Stimulated activated CD8-positive, alpha-beta memory T cell treated with anti-CD3 and anti-CD28 coated beads, Interleukin-12 subunit alpha, Interleukin-12 subunit beta, amount 100 ng/mL, for 24 hours (primary cell): ENCODE measurements around the gene SEMA5B.

Experiments
- DNase-seq: peaks from one replicate; pipeline ENCODE4 v3.0.0-alpha.2; 2020; ENCODE audit errors: extremely low read depth

SEMA5B gene

DNA sequence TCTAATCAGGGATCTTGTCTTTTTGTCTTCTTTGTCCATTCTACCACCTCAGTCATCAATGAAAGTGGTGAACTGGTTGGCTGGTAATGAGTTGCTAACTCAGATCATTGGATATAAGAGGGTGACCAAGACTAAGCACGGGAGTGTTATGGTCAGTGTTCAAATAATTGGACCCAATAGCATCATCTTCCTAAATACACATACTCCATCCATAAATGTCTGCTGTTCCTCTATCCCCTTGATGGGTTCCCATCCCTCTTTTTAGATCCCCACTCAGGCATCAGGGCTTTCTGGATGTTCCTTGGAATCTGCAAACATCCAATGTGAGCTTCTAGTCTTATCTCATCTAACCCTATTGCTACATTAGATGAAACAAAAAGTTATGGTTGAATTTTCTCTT is 3.5 kb downstream of the SEMA5B start:
- DNase-seq: no peak

DNA sequence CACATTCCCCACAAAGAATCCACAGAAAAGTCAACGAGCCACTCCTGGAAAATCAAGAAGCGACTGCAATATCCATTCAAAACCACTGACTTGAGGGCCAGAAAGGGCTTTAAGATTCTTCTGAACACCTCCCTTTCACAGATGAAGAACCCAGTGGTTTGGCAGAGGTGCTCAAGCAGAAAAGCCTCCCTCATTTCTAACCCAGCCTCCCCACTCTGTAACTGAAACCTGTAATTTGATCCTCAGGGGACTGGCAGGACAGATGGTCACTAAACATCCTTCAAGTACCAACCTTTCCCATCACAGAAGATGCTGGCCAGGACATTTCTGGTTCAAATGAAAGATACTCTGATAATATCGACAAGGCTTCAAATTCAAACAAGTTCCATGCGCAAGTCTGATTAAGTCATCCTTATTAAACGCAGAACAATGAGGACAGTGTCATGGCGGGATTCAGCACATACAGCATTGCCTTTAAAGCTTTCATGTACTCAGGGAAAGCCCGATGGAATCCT is 5.5 kb downstream of the SEMA5B start:
- no peak for DNase-seq

DNA sequence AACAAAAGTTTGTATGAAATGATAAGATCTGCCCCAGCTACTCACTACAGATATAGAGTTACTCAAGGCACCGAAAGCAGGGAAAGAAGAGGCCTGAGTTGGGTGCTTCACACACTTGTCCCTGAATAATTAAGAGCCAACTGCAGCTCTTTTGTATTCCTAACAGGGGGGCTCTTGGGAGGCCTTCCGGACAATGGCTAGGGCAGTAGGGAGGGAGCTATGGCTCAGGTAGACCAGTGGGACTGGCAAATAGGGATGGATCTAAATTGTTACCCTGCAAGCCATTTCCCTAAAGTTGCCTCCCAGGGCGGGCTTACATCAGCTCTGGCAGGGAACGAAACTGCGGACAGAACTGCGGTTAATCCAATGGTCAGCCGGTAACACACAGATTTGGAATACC is 6.2 kb downstream of the SEMA5B start:
- DNase-seq: no peak

DNA sequence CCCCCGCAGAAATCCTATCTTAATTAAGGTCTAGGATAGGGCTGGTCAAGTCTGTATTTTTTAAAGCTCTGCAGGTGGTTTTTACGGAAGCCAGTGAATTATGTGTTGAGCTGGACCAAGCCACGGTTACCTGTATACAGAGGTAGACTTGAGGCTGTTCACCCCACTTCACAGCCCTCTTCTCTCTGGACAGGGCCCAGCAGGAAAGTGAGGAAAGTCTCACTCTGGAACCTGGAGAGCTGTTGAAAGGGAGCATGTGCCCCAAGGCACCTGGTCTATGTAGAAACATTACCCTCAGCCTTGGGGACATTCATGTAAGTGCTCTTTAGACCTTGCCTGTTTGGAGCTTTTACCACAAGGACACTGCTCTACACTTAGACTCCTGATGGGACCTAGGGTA is 6.9 kb downstream of the SEMA5B start:
- DNase-seq: no peak

DNA sequence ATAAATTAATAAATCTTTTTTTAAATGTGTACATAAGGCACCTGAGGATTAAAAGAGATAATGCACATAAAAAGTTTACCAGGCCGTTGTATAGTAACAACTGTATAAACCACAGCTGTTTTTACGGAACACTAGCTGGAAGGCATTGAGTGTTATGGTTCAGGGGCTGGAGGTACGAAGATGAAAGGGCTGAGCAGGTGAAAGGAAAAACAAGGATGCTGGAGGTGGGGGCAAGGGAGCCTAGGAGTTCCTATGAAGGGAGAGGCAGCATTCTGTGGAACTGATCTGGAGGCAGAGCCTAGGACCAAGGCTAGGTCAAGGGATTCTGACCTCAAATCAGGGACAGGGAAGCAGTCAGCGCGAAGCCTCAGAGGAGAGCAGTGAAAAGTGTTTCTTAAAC is 8.0 kb downstream of the SEMA5B start:
- DNase-seq: no peak

DNA sequence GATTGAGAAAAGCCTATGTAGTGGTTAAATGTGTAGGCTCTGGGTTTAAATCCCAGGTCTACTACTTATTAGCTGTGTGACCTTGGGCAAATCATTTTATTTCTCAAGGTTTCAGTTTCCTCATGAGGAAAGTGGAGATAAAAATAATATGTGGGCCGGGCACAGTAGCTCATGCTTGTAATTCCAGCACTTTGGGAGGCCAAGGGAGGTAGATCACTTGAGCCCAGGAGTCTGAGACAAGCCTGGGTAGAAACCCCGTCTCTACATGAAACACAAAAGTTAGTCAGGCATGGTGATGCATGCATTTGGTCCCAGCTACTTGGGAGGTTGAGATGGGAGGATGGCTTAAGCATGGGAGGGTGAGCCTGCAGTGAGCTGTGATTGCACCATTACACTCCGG is 8.4 kb downstream of the SEMA5B start:
- DNase-seq: no peak

DNA sequence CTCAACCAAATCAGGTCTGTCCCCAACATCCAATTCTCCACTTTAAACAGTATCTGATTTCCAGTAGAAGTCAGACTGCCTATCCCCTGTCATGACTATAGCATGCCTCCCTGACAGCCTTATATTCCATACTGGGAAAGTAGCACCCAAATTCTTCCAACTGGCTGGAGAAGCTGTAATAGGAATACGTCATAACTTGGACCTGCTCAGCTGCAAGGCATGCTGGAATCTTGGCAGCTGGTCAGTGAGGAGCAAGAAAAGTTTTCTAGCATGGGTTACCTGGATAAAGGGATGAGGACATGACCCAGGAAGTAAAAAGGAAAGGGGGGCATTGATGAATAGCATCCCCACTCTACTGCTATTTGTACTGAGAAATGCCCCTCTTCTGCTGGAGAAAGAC is 8.9 kb downstream of the SEMA5B start:
- DNase-seq: no peak

DNA sequence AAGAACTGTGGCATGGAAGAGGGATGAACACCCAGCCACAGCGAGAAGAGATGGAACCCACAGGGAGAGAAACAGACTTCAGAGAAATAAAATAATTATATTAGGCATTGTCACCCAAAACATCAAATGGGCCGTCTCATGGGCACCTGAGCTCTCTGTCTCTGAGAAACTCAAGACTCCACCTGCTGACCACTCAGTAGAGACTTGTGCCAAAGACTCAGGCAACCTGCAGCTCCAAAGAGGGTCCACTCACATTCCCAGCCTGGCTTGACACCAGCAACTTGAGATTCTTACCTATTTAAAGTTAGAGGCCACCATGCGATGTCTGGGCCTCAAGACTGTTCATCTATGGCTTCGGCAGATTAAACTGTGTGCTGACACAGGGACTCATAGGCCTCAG is 12.0 kb downstream of the SEMA5B start:
- DNase-seq: no peak

DNA sequence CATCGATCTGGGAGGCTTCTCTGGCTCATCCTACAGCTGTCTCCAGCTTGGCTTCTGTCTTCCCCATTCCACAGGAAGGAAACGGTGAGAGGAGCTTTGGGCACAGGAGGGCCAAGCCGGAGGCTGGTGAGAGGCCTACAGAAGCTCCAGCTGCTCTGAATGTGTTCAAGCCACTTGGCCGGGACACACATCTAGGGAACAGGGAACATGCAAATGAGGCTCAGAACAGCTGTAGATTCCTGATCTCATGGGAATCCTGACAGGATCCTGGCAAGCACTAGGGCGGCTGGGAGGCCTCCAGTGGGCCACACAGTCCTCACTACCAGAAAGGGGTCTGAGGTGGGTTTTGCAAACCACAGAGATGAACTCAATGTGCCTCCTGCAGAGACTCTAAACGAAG is 13.7 kb downstream of the SEMA5B start:
- DNase-seq: no peak

DNA sequence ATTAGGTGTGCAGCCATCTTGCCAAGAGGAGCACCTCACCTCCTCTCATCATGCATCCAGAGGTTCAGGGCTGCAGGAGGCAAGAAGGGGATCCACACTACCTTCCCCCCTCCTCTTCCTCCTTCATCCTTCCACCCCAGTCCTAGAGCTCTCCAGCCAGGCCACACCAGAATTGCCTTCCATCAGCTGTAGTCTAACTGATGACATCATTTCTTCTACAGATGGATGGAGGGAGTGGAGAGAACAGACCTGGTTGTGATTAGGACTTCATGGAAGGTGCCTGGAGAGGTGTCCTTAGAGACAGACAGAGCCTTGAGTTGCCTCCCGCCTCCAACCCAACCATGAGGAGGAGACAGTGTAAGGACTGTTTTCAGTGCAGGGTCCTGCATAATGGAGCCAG is 14.9 kb downstream of the SEMA5B start:
- no peak for DNase-seq

DNA sequence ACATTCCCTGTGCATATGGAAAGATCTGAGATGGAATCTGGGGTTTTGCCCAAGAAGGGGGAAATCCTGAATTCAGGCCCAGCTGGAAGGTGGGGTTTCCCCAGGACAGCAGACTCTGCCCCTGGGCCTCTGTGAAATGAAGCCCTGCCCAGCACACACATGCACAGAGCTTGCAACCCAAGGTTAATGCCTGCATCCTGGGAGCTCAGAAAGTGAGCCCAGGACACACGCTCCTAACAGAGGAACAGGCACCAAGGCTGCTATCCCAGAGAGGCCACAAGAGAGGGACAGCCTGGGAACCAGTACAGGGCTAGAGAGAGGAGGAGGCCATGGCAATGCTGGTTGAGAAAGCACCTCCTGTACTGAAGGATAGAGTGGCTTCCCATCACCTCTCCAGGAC is 16.1 kb downstream of the SEMA5B start:
- no peak for DNase-seq

DNA sequence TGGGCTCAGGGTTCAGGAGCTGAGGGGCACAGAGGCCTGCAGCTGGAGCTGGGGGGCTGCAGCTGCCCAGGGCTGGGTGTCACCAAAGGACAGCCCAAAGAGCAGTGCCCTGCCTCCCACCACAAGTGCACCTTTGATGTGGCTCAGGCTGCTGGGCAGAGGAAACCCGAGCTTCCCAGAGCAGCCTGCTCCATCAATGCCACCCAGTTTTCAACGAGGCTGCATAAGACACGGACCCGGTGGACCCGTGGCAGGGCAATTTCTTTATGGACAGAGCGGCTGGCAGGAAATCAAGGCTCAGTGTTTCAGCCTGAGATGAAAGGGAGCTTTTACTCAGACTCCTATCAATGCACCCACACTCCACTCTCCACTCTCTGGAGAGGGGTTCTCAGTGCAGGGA is 18.7 kb downstream of the SEMA5B start:
- DNase-seq: no peak

DNA sequence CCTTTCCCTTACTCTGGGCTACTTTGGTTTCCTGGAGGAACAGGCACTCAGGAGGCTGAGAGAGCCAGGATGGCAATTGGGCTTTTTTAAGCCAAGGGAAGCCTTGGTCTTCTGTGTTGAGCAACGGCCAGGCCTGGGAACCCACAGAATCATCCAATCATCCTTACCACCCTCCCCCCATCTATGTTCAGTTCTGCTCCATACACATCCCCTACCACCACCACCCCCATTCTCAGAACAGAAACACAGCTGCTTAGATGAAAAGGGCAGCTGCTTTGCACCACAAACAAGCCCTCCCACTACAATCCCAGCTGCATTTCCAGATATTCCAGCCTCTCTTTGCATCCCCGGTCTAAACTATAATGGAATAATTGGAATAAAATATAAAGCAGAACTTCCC is 21.0 kb downstream of the SEMA5B start:
- DNase-seq: no peak

DNA sequence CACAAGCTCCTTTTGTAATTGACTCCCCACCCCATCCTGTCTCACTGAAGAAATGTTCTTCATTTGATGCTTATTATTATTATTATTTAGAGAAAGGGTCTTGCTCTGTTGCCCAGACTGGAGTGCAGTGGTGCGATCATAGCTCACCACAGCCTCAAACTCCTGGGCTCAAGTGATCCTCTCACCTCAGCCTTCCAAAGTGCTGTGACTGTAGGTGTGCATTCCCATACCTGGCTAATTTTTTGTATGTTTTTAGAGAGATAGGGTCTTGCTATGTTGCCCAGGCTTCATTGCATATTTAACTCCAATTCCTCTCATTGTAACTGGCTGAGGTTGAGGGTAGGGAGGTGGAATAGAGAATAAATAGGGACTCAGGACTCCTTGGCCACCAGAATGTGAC is 22.3 kb downstream of the SEMA5B start:
- DNase-seq: no peak

DNA sequence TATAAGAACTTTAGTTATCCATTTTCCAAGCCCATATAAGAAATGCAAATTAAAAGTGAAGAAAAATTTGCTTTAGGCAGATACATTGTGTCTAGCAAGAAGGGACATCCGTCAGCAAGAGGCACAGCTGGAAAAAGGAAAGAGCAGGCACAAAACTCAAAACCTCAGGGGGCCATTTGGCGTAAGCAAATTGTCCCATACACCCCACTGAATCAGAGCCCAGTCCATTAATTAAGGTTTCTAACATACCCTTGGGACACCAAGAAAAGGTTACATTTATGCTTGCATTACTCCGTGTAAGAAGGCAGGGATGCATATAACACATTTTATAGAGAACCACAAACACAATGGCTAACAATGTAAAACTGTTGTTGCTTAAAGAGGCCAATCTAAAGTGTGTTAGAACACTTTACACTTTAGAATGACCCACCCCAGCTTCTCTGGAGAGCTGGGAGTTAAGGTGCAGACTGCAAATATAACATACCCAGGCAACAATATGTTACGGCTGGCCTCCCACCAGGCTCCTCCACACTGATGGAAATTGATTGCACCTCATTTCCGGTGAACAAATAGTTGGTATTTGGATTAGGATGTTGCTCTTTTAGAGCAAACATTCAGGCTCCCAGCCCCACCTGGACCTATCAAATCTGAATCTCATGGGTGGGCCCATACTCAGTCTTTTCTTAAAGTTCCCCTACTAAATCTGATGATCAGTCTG is 23.2 kb downstream of the SEMA5B start:
- no peak for DNase-seq

DNA sequence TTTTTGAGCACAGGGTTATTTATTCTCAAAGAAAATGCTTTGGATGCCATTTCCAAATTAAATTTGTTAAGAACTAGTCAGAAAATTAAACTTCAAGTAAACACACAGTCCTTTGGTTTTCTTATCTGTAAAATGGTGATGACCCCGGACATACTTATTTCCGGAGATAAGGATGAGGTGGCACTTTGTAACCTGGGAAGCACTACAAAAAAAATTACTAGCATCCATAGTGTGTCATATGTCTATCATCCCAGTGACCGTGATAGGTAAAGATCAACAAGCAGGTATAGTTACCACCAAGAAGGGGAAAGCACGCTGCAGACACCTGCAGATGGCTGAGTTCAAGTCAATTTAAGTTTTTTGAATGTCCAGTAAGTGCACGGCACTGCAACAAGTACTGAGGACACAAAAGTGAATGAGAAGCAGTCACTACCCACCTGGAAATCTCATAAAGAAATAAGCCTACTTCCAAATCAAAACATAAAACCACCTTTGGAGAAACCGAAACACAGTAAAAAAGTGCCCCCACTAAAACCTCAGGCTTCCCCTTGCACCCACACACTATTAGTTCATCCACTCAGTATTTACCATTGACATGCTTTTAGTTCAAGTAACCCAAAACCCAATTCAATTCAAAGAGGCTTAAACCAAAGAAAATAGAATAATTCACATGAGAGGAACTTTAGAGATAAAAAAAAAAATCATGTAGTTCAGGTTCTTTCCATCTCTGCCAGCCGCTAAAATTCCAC is 24.6 kb downstream of the SEMA5B start:
- DNase-seq: no peak

DNA sequence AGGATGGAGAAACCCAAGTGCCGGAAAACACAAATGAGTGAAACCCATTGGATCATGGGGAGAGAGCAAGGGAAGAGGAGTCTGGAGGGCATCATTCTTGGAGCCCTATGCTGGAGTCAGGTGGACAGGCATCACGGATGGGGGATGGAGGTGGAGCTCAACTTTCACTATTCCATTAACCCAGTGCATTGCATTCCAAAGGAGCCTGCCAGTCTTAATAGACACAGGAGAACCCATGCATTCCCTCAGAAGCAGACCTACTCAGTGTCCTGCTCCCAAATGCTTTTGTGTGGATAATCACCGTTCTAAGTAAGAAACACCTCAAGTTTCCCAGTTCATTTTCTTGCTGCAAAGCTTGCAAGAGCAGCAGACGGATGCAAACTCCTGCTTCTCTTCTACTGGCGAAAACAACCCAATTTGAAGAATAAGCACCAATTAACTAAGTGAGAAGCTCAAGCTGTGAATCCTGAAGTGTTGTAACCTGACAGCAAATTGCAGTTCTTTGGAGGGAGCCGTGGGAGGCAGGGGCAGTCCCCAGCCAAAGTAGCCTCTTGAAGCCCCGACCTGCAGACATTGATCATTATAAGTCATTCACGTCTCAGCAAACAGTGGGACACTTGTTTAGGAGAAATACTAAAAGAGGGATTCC is 25.3 kb downstream of the SEMA5B start:
- no peak for DNase-seq

DNA sequence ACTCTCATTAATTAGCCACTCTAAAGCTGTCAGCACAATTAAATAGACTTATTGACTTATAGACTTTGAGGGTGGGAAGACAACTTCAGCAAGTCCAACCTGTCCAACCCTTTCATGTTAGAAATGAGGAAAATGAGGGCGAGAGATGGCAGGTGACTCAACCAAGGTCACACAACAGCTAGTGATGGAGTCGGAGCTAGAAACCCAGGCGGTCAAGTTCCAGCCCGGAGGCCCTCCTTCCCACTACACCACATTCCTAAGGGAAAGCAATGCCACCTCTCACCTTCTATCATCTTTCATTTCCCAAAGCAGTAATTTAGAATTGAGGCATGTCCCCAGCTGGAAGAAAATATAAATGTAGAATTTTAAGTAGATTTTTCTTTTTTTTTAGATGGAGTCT is 28.7 kb downstream of the SEMA5B start:
- no peak for DNase-seq

DNA sequence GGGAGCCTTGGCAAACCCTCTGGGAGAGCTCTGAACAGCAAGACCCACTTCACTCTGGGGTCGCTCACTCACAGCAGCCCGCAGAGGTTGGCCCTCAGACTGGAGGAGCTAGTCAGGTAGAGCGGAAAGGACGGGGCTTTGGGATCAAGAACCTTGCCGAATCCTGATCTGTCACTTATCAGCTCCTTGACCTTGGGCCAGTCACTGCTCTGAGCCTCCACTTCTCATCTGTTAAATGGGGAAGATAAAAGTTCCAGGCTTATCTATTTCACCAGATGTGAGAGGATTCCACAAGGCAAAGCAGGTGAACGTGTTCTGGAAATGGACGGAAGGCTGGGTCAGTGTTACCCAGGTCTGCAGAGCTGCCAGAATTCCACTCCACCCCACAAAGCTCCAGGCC is 29.4 kb downstream of the SEMA5B start:
- no peak for DNase-seq

DNA sequence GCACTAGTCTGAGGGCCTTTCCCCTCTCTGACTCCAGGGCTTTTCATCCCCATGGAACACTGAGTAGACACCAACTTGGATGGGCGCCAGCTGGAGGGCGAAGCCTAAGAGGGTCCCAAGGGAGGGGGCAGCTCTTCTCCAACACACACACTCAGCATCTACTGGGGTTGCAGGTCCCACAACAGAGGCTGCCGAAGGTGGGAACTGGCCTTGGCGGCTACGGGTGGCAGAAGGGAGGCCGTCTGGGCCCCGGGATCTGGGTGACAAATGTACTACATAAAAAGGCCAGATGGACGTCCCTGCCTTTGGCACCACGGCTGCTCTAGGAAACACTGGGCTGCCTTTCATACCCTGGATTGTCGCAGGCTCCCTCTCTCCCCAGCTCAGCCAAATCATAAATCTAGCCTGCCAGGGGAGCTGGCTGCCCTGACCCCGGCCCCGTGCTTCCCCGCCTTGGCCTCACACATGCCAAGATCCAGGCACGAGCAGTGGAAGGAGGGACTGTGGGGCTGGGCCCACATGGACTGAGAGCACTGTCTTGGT is 31.5 kb downstream of the SEMA5B start:
- DNase-seq: no peak

DNA sequence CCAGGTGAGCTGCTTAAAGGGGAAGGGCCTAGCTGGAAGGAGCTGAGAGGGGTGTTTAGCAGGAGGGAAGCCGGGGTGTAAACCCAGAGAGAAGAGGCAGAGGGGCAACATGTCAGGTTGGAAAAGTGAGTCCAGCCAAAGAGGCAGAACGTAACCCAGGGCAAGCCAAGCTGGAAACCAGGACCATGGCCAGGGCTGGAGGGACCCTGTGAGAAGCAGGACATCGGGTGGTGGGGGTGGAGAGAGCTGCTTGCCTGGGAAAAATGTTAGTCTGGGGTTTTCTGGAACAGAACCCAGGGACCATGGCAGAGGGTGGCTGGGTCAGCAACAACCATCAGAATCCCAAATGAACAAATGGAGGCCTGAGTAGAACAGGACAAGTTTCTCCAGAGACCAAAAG is 32.6 kb downstream of the SEMA5B start:
- no peak for DNase-seq

DNA sequence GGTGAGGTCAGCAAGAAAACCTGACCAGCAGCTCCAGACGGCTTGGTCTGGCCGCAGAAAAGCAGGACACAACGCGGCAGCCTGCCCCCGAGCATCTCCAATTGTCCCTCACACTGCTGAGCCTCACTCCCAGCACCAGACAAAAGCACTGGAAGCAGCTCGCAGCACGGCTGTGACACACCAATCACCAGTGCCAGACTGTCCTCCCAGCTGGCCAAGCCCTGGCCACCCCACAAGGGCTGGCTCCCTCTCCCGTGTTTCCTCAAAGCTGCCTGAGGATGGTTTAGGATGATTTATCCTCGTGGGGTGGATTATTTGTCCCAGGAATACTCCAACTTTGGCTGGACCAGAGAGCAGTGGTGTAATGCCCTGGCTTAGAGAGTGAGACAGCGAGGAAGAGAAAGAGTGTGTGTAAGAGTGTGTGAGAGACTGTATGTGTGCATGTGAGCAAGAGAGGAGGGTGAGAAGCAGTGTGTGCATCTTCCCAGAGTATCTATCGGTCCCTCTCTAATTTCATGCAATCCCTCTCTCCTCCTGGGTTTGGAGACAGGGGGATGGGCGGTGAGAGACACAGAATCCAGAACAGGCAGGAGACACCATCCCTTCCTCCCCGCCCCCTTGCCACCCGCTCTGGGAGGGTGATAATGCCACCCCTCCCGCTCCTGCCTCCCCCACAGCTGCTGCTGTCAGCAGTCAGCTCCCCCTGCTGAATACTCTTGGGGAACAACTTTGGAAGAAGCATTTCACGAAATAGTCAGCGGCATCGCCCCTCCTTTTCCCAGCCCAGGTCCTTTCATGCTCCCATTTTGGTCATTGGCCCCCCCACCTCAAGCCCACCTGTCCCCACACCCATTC is 34.2 kb downstream of the SEMA5B start:
- no peak for DNase-seq
